ACC112 (cell line): ENCODE results near the gene STK39.

Source experiments
- H2AFZ ChIP-seq: fragments of 200-600 bp; sonication (generic); one replicate; pipeline ENCODE4 v1.6.0; 2017; ENCODE audit warnings: antibody characterized with exemption, low read length; ENCODE audit not compliant: unreplicated experiment
- H3K27ac ChIP-seq: fragments of 200-600 bp; sonication (generic); 2 replicates; pipeline ENCODE4 v1.5.1; 2014; ENCODE audit warnings: low read depth, mild to moderate bottlenecking, antibody characterized with exemption, low read length, moderate library complexity
- H3K27me3 ChIP-seq: fragments of 200-600 bp; sonication (generic); 2 replicates; pipeline ENCODE4 v1.6.1; 2014; ENCODE audit warnings: mild to moderate bottlenecking, antibody characterized with exemption, low read length, moderate library complexity, mixed read lengths; ENCODE audit not compliant: insufficient read depth
- H3K36me3 ChIP-seq: fragments of 200-600 bp; sonication (generic); 2 replicates; pipeline ENCODE4 v1.6.1; 2016; ENCODE audit warnings: mild to moderate bottlenecking, antibody characterized with exemption, low read length, moderate library complexity, mixed read lengths; ENCODE audit not compliant: insufficient read depth
- H3K4me1 ChIP-seq: fragments of 200-600 bp; sonication (generic); one replicate; pipeline ENCODE4 v1.6.1; 2016; ENCODE audit warnings: low read length, mixed read lengths; ENCODE audit not compliant: insufficient read depth, unreplicated experiment, control insufficient read depth
- H3K4me3 ChIP-seq: fragments of 200-600 bp; sonication (generic); 2 replicates; pipeline ENCODE4 v1.5.1; 2014; ENCODE audit warnings: mild to moderate bottlenecking, low read depth, low read length
- H3K79me2 ChIP-seq: fragments of 200-600 bp; sonication (generic); one replicate; pipeline ENCODE4 v1.6.0; 2016; ENCODE audit warnings: low read length; ENCODE audit not compliant: control insufficient read depth, unreplicated experiment, insufficient read depth

The STK39 gene

DNA sequence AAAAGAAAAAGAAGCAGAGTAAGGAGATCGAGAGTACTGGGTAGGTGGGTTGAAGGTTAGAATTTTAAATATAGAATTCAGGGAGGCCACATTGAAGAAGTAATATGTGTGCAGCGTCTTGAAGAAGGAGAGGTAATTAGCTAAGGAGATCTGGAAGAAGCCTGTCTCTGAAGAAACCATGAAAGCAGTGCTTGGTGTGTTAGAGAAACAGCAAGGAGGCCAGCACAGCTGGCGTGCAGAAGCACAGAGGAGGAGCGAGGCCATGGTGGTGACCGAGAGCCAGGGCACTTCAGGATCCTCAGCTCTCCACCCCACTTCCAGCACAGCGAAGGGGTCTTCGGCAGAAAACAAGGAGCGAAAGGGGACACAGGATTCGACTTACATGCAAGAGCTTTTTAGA is 305.8 kb downstream of the STK39 start:
- Histone ChIP-seq H3K4me3 (no peak overlapping the region), H3K36me3 (no peaks in the 10 kb centered on the region), H3K27ac (no peak overlapping the region), H3K27me3 (peaks cover 46% of the 10 kb centered on the region), H3K4me1 (no peaks in the 10 kb centered on the region), H3K79me2 (no peaks in the 10 kb centered on the region), H2AFZ (no peak overlapping the region)

DNA sequence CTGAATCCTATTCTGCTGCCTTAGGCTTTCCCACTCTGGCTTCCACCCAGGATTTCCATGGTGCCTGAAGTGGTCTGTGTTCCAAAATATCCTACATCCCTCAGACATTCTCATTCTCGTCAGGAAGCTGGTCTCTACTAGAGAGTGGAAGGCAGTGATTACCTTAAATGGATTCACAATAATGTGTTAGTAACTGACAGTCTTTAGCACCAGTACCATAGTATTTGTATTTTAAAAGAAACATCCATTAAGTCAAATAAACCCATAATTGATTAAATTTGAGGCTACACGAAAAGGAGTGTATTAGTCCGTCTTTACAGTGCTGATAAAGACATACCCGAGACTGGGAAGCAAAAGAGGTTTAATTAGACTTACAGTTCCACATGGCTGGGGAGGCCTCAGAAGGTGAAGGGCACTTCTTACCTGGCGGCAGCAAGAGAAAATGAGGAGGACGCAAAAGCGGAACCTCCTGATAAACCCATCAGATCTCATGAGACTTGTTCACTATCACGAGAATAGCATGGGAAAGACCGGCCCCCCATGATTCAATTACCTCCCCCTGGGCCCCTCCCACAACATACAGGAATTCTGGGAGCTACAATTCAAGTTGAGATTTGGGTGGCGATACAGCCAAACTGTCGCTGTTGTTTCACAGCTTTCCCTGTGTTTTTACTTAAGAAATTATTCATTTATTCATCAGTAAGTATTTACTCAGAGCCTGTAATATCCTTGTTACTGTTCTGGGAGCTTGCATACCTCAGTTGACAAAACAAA is 306.5 kb downstream of the STK39 start:
- H3K4me3 ChIP-seq = no peak overlapping the region
- H3K27me3 ChIP-seq = peaks cover 46% of the 10 kb centered on the region
- no peaks in the 10 kb centered on the region for H3K79me2 ChIP-seq
- H3K36me3 ChIP-seq = no peaks in the 10 kb centered on the region
- no peak overlapping the region for H3K27ac ChIP-seq
- no peaks in the 10 kb centered on the region for H3K4me1 ChIP-seq
- no peak overlapping the region for H2AFZ ChIP-seq

DNA sequence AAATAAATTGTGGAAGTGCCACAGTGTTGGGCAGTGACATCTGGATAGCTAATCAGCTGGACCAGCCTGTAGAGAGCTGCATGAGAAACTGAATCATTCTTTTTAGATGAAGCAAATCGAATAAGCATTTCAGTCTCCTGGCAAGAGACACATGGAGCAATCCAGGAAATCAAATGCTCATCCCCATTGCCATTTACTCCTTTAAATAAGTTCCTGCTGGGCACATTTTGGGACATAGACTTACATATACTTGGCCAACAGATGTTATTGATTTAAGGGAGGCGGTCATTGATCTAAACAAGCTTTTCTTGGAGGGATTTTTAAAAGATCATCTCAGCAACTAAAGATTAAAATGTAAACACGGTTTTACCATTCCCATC is 307.1 kb downstream of the STK39 start:
- Histone ChIP-seq H2AFZ (no peak overlapping the region), H3K27me3 (peaks cover 46% of the 10 kb centered on the region), H3K79me2 (no peaks in the 10 kb centered on the region), H3K4me1 (no peaks in the 10 kb centered on the region), H3K36me3 (no peaks in the 10 kb centered on the region), H3K27ac (no peak overlapping the region), H3K4me3 (no peak overlapping the region)

DNA sequence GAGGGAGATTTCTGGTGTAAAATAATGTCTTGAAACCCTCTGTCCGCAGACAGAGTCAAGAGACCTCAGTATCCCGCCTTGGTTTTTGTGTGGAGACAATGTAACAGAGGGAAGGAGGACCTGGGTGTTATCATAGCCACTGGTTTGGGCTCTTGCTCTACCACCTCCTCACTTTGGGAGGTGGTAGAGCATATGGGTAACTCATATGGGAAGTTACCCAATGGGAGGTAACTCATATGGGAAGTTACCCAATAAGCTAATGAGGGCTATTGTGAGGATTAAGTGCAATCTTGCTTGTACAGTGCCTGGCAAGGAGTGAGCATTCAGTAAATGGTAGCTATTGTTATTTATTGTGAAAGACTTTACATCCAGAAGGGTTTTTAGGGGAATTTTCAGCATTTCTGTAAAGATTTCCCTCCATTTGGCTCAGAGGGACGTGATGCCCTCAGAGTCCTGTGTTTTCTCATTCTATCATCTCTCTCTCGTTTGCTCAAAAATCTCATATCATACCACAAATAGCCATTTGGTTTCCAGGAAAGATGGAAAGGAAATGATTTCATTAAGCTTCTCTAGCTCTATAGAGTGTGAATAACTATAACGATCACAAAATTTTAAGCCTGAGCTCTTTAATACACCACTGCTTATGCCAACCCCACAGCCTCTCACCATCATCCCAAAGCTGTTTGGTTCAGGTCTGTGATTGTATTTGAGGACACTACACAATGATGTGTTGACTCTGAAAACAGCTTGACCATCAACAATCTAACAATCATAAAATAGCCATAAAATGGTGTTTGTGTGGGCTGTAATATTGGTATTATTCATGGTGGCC is 307.7 kb downstream of the STK39 start:
- Histone ChIP-seq H3K79me2 (no peaks in the 10 kb centered on the region), H3K27ac (no peak overlapping the region), H3K4me1 (no peaks in the 10 kb centered on the region), H2AFZ (no peak overlapping the region), H3K27me3 (peaks cover 46% of the 10 kb centered on the region), H3K36me3 (no peaks in the 10 kb centered on the region), H3K4me3 (no peak overlapping the region)

DNA sequence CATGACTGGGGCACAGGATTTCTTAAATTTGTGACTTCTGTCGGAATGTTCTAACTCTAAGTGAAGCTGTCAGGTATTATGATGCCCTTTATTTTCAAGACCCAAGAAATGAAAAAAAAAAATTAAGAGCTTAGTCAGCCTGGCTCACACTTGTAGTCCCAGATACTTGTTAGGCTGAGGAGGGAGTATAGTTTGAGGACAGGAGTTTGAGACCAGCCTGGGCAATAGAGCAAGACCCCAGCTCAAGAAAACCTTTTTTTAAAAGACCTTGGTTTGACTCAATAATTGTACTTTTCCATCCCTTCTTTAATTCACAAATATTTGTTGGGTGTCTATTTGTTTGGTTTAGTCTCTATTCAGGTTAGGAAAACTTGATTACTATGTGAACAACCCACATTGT is 310.0 kb downstream of the STK39 start:
- no peak overlapping the region for H3K4me3 ChIP-seq
- no peaks in the 10 kb centered on the region for H3K36me3 ChIP-seq
- H3K27ac ChIP-seq = no peak overlapping the region
- no peaks in the 10 kb centered on the region for H3K4me1 ChIP-seq
- H3K27me3 ChIP-seq = peaks cover 46% of the 10 kb centered on the region
- no peaks in the 10 kb centered on the region for H3K79me2 ChIP-seq
- H2AFZ ChIP-seq = no peak overlapping the region

DNA sequence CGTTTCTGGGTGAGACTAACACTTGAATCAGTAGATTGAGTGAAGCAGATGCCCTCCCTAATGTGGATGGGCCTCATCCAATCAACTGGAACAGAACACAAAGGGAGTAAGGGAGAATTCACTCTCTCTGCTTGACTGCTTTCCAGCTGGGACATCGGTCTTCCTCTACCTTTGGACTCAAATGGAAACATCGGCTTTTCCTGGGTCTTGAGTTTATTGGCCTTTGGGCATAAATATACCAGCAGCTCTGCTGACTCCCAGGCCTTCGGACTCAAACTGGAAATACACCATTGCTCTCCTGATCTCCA is 311.6 kb downstream of the STK39 start:
- no peaks in the 10 kb centered on the region for H3K79me2 ChIP-seq
- H3K4me1 ChIP-seq = no peaks in the 10 kb centered on the region
- H3K4me3 ChIP-seq = no peak overlapping the region
- H2AFZ ChIP-seq = no peak overlapping the region
- no peak overlapping the region for H3K27ac ChIP-seq
- H3K36me3 ChIP-seq = no peaks in the 10 kb centered on the region
- peaks cover 40% of the 10 kb centered on the region for H3K27me3 ChIP-seq

DNA sequence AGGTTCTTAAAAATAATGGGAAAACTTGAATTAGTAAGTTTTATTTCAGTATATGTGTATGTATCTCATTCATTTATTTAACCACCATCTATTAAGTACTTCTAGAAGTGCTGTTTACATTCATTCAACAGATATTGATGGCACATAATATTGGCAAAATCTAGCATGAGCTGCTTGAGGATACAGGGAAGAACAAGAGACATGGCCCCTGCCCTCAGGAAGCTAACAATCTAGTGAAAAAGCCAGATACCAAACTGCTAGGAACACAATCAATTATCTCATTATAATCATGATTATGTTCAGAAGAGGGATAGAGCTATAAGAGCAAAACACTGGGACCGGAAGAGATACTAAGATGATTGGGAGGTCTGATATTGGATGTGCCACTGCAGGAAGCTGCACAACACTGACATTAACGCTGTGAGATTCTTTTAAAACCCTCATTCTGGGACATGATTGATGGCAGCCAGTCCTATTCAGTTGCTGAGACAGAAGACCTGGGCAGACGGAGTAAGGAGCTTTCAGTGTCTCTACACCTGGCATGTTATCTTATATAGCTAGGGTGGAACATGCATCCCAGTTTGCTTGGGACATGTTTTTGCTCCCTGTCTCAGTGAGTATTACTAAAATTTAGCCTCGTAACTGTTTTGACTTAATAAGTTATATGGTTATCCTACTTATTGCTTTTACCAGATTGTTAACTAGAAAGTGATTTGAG is 314.1 kb downstream of the STK39 start:
- Histone ChIP-seq H3K27me3 (peaks cover 39% of the 10 kb centered on the region), H3K27ac (no peak overlapping the region), H2AFZ (no peak overlapping the region), H3K4me3 (no peak overlapping the region), H3K79me2 (no peaks in the 10 kb centered on the region), H3K4me1 (no peaks in the 10 kb centered on the region), H3K36me3 (no peaks in the 10 kb centered on the region)

DNA sequence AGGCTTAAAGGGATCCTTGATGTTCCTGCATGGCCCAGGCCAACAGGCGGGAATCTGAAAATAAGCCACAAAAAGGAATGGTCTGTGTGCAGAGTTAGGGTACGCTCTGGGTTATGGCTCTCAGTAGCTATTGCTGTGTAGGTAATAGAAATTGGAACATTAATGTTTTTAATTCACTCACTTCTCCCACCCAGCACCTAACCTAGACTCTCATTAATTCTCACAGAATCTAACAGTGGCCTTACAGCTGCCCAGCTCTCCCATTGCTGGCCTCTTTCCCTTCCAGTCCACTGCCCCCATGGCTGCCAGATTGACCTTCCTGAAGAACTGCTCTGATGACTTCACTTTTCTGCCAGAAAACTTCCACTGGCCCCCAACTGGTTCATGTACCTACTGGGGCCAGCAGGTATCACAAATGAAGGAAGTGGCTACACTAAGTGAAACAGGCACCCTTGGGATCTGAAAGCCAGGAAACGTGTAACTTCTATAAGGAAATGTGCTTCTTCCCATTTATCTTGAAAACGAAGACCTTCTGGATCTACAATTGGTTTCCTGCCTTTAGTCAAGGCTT is 315.2 kb downstream of the STK39 start:
- Histone ChIP-seq H3K36me3 (no peaks in the 10 kb centered on the region), H3K4me1 (no peaks in the 10 kb centered on the region), H3K27ac (no peak overlapping the region), H3K4me3 (no peak overlapping the region), H3K27me3 (peaks cover 37% of the 10 kb centered on the region), H2AFZ (no peak overlapping the region), H3K79me2 (no peaks in the 10 kb centered on the region)

DNA sequence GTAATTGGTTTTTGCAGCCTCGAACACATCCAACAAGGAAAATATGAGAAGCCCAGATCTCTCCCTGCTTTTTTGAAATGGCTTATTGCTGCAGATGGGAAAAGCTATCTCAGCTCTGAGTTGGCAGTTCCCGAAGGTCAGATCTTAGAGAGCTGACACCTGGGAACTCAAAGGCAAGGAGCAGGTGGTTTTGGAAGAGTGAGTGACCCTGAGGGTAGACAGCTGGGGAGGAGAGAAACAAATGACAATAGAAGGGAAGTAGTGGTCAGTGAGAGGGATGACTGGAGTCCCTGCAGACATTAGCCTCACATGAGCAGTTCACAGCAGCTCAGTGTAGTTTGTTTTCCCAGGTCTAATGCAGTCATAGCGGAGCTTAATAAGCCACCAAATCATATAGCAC is 317.9 kb downstream of the STK39 start:
- Histone ChIP-seq H3K27me3 (peaks cover 36% of the 10 kb centered on the region), H3K36me3 (no peaks in the 10 kb centered on the region), H3K79me2 (no peaks in the 10 kb centered on the region), H2AFZ (no peak overlapping the region), H3K4me3 (no peak overlapping the region), H3K27ac (no peak overlapping the region), H3K4me1 (no peaks in the 10 kb centered on the region)

DNA sequence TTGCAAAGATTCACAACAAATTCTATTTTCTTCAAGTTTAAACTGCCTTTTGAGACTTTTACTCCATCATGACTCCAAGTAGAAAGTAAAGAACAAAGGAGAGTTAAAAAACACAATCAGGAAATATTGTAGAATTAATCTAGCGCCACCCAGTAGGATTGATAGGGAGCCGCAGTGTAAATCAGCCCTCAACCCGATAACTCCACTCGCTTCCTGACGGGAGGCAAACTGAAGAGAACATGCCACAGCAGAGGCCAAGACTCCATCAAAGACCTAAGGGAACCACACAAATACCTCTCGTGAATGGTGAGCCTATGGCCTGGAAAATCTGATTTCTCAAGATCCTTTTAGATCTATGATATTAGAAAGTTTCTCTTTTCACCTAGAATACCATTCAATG is 319.0 kb downstream of the STK39 start:
- Histone ChIP-seq H3K36me3 (no peaks in the 10 kb centered on the region), H3K4me3 (no peak overlapping the region), H3K4me1 (no peaks in the 10 kb centered on the region), H3K27me3 (peaks cover 36% of the 10 kb centered on the region), H2AFZ (no peak overlapping the region), H3K79me2 (no peaks in the 10 kb centered on the region), H3K27ac (no peak overlapping the region)
